Hematopoietic multipotent progenitor cell treated with erythropoietin and hydrocortisone succinate and interleukin-3 and kit ligand, for 6 days (in vitro differentiated cells): ENCODE measurements around the gene ARHGEF19.
"Not testable (repeated sequence)": the region's sequence is repeated elsewhere in the genome, so short reads cannot be mapped to it uniquely, and the experiment has no call there.

Experiments
- DNase-seq: peaks from one replicate; pipeline ENCODE4 v3.0.0-alpha.2; 2015

ARHGEF19 gene

GRCh38 chr1:16243936-16244649, 31.6 kb upstream of the ARHGEF19 start:
- peak; percentile 95 for DNase-seq

GRCh38 chr1:16243215-16243610, 30.8 kb upstream of the ARHGEF19 start:
- DNase-seq: peak; percentile 70

- DNase-seq: no peak
Measured at GRCh38 chr1:16242556-16243214, 30.2 kb upstream of the ARHGEF19 start.

- no peak for DNase-seq
Measured at GRCh38 chr1:16241221-16241708, 28.8 kb upstream of the ARHGEF19 start.

GRCh38 chr1:16239972-16240491, 27.6 kb upstream of the ARHGEF19 start:
- no peak for DNase-seq

GRCh38 chr1:16237343-16237830, 24.9 kb upstream of the ARHGEF19 start:
- DNase-seq: no peak

GRCh38 chr1:16236511-16237342, 24.3 kb upstream of the ARHGEF19 start, which contains the start of gene CPLANE2:
CPLANE2 (minus strand) TSS chr1:16237183; CDS start chr1:16236742, 441 bp downstream.
- peak; percentile 97 for DNase-seq

- DNase-seq: peak; percentile 93
Measured at GRCh38 chr1:16235944-16236510, 23.6 kb upstream of the ARHGEF19 start.

GRCh38 chr1:16235347-16235746, 22.9 kb upstream of the ARHGEF19 start:
- DNase-seq: no peak

- DNase-seq: no peak
Measured at GRCh38 chr1:16233431-16233830, 21.0 kb upstream of the ARHGEF19 start.

- no peak for DNase-seq
Measured at GRCh38 chr1:16232316-16232710, 19.9 kb upstream of the ARHGEF19 start.

GRCh38 chr1:16231331-16232315, 19.2 kb upstream of the ARHGEF19 start:
- DNase-seq: no peak

- DNase-seq: no peak
Measured at GRCh38 chr1:16230744-16231143, 18.3 kb upstream of the ARHGEF19 start.

- DNase-seq: no peak
Measured at GRCh38 chr1:16229976-16230740, 17.7 kb upstream of the ARHGEF19 start.

GRCh38 chr1:16226490-16227179, 14.2 kb upstream of the ARHGEF19 start:
- DNase-seq: peak; percentile 68

GRCh38 chr1:16226129-16226489, 13.7 kb upstream of the ARHGEF19 start:
- DNase-seq: no peak

- DNase-seq: no peak
Measured at GRCh38 chr1:16224472-16224871, 12.0 kb upstream of the ARHGEF19 start.

GRCh38 chr1:16222716-16223115, 10.3 kb upstream of the ARHGEF19 start:
- not testable (repeated sequence) for DNase-seq

- DNase-seq: no peak
Measured at GRCh38 chr1:16221499-16221898, 9.0 kb upstream of the ARHGEF19 start.

GRCh38 chr1:16219968-16220500, 7.6 kb upstream of the ARHGEF19 start:
- DNase-seq: no peak
